Right atrium auricular region (tissue), 2 donors: Measurements from ENCODE around the gene SNX9. TPM values are rescaled to one million over a fixed set of nuclear protein-coding genes. Genes with fewer than 3 reads are reported as not detected.
A peak's percentile ranks its signal among the peaks of the same experiment; 100 is the strongest.

Experiments
- DNase-seq: peaks from one replicate; pipeline ENCODE4 v3.0.0-alpha.2; 2019; ENCODE audit warnings: low spot score
- H3K27ac ChIP-seq, 2 donors: fragments of 200-600 bp; sonication (generic); 1 replicate in 1 of 2; 2 replicates in 1 of 2; pipeline ENCODE4 v1.5.1; 2016 to 2019
- H3K27me3 ChIP-seq, 2 donors: fragments of 200-600 bp; sonication (generic); one replicate each; pipeline versions ENCODE4 v1.5.1 to v1.6.0; 2017 to 2019
- H3K36me3 ChIP-seq: fragments of 200-600 bp; sonication (generic); one replicate; pipeline ENCODE4 v1.5.1; 2016
- H3K4me1 ChIP-seq, 2 donors: fragments of 200-600 bp; sonication (generic); one replicate each; pipeline versions ENCODE4 v1.5.1 to v1.6.0; 2017 to 2019
- H3K4me3 ChIP-seq, 2 donors: fragments of 200-600 bp; sonication (generic); 1 replicate in 1 of 2; 2 replicates in 1 of 2; pipeline ENCODE4 v1.5.1; 2017 to 2019; ENCODE audit warnings: mild to moderate bottlenecking in 1 of 2, moderate library complexity in 1 of 2
- H3K9me3 ChIP-seq, 2 donors: fragments of 200-600 bp; sonication (generic); one replicate each; pipeline ENCODE4 v1.5.1; 2019
- CTCF ChIP-seq, 2 donors: fragments of 200-600 bp; sonication (generic); IDR thresholded peaks; one replicate each; pipeline ENCODE4 v1.5.1; 2019; ENCODE audit warnings: antibody characterized with exemption in 2 of 2
- total RNA-seq, 2 donors: library from RNA; depleted of rRNA; stranded (reverse); fragments of >200 nt; gene quantifications; one replicate each; pipeline ENCODE4 v1.1.0, GENCODE V29; 2016

SNX9 gene
- total RNA-seq, 2 donors from 2014 or later: 26.6 to 39.4 TPM

- Histone ChIP-seq H3K27me3 (no peaks in the 10 kb centered on the region), H3K27ac (no peak overlapping the region), H3K4me1 (peaks cover 0 to 6% of the 10 kb centered on the region in 2 donors), H3K36me3 (no peaks in the 10 kb centered on the region), H3K4me3 (no peak overlapping the region), H3K9me3 (no peaks in the 10 kb centered on the region)
- no peak for DNase-seq
- TF ChIP-seq CTCF (IDR thresholded peaks at IDR 0.05): no peak
These were observed 153.5 kb downstream of the SNX9 start for GRCh38 chr6:157976345-157977175.

GRCh38 chr6:157977176-157977804 lies 154.2 kb downstream of the SNX9 start:
- no peak for DNase-seq
- Histone ChIP-seq H3K27ac (no peak overlapping the region), H3K27me3 (no peaks in the 10 kb centered on the region), H3K9me3 (no peaks in the 10 kb centered on the region), H3K4me3 (no peak overlapping the region), H3K4me1 (peaks cover 0 to 8% of the 10 kb centered on the region in 2 donors), H3K36me3 (no peaks in the 10 kb centered on the region)
- TF ChIP-seq CTCF (IDR thresholded peaks at IDR 0.05): no peak

GRCh38 chr6:157978021-157978783 lies 155.2 kb downstream of the SNX9 start:
- Histone ChIP-seq H3K36me3 (no peaks in the 10 kb centered on the region), H3K4me3 (no peak overlapping the region), H3K27ac (no peak overlapping the region), H3K27me3 (no peaks in the 10 kb centered on the region), H3K9me3 (no peaks in the 10 kb centered on the region), H3K4me1 (peaks cover 0 to 15% of the 10 kb centered on the region in 2 donors)
- DNase-seq: no peak
- no peak for TF ChIP-seq CTCF (IDR thresholded peaks at IDR 0.05)

GRCh38 chr6:157980288-157981131 lies 157.5 kb downstream of the SNX9 start:
- DNase-seq: no peak
- peak overlapping the region in 1 of 2 donors; percentile 84 for H3K4me3 ChIP-seq
- H3K27ac ChIP-seq: peak overlapping the region; percentile 80 to 82
- H3K9me3 ChIP-seq: no peaks in the 10 kb centered on the region
- H3K4me1 ChIP-seq: peaks cover 0 to 15% of the 10 kb centered on the region in 2 donors
- H3K27me3 ChIP-seq: no peaks in the 10 kb centered on the region
- no peaks in the 10 kb centered on the region for H3K36me3 ChIP-seq
- no peak for TF ChIP-seq CTCF (IDR thresholded peaks at IDR 0.05)

GRCh38 chr6:157981132-157981394 lies 158.0 kb downstream of the SNX9 start:
- Histone ChIP-seq H3K27ac (peak overlapping the region; percentile 80 to 82), H3K4me3 (peak overlapping the region; percentile 69 to 84), H3K9me3 (no peaks in the 10 kb centered on the region), H3K36me3 (no peaks in the 10 kb centered on the region), H3K27me3 (no peaks in the 10 kb centered on the region), H3K4me1 (peaks cover 0 to 15% of the 10 kb centered on the region in 2 donors)
- no peak for TF ChIP-seq CTCF (IDR thresholded peaks at IDR 0.05)
- DNase-seq: no peak
